Measurements from ENCODE around the gene TCF7L1.
"Not testable (repeated sequence)": the region's sequence is repeated elsewhere in the genome, so short reads cannot be mapped to it uniquely, and the experiment has no call there.

The TCF7L1 gene, protein sequence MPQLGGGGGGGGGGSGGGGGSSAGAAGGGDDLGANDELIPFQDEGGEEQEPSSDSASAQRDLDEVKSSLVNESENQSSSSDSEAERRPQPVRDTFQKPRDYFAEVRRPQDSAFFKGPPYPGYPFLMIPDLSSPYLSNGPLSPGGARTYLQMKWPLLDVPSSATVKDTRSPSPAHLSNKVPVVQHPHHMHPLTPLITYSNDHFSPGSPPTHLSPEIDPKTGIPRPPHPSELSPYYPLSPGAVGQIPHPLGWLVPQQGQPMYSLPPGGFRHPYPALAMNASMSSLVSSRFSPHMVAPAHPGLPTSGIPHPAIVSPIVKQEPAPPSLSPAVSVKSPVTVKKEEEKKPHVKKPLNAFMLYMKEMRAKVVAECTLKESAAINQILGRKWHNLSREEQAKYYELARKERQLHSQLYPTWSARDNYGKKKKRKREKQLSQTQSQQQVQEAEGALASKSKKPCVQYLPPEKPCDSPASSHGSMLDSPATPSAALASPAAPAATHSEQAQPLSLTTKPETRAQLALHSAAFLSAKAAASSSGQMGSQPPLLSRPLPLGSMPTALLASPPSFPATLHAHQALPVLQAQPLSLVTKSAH

GRCh38 chr2:85132834-85133637, at the start of gene TCF7L1:
Gene TCF7L1 (plus strand): TSS chr2:85133392. CDS start chr2:85133685, 293 bp downstream.
- DNase-seq, result peak; percentile 95

DNA sequence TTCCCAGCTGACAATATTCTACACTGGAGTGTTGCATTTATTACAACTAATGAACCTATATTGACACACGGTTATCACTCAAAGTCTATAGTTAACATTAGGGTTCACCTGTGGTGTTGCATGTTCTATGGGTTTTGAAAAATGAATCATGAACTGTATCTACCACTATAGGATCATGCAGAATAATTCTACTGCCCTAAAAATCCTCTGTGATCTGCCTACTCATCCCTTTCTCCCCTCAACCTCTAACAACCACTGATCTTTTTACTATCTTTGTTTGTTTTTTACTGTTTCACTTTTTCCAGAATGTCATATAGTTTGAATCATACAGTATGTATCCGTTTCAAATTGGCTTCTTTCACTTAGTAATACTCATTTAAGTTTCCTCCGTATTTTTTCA, 47.6 kb upstream of the TCF7L1 start:
- no peak for DNase-seq

DNA sequence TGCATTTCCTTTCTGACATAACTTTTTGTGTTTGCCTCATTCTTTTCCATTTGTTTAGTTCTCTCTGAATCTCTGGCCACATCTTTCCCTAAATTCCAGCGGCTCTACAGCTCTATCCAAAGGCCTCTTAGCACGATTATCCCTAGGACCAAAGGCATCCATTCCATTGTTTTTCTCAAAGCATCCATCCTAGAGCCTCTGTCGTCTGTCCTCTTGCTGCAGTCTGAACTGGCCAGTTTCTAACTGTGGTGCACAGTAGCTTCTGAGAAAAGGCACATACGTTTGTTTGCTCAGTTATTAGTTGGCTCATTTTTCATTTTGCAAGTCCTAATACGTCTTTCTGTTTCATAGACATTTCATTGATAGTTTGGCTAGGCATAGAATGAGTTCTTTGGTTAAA, 45.7 kb upstream of the TCF7L1 start:
- no peak for DNase-seq

DNA sequence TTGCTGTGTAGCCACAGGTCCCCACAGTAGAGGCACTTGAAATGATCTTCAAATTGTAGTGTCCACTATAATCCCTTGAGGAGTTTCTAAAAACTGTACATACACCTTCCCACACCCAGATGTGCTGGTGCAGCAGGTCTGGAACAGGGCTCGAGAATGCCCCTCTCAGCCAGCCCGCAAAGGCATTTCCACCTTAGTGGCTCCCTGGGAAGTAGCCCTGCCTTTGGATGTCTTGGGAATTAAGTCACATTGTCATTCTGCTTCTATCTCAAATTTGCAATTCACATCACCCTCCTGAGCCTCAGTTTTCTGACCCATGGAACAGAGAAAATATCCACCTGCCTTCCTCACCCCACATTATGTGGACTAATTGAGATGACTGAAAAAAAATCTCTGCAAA, 44.3 kb upstream of the TCF7L1 start:
- no peak for DNase-seq

GRCh38 chr2:85089585-85089984, 43.6 kb upstream of the TCF7L1 start:
- DNase-seq, result peak; percentile 67

- no peak for DNase-seq
Measured at GRCh38 chr2:85091838-85092237, 41.4 kb upstream of the TCF7L1 start.

GRCh38 chr2:85095094-85095493, 38.1 kb upstream of the TCF7L1 start:
- DNase-seq, result no peak

- DNase-seq, result no peak
Measured at GRCh38 chr2:85096616-85097015, 36.6 kb upstream of the TCF7L1 start.

DNA sequence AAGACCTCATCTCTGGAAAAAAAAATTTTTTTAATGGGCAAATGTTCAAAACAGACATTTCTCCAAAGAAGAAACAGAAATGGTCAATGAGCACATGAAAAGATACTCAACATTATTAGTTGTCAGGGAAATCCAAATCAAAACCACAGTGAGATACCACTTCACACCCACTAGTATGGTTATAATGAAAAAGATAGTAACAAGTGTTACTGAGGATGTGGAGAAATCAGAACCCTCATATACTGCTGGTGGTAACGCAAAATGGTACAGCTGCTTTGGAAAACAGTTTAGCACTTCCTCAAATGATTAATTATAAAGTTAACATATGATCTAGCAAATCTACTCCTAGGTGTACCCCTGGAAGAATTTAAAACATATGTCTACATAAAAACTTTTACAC, 29.0 kb upstream of the TCF7L1 start:
- no peak for DNase-seq

DNA sequence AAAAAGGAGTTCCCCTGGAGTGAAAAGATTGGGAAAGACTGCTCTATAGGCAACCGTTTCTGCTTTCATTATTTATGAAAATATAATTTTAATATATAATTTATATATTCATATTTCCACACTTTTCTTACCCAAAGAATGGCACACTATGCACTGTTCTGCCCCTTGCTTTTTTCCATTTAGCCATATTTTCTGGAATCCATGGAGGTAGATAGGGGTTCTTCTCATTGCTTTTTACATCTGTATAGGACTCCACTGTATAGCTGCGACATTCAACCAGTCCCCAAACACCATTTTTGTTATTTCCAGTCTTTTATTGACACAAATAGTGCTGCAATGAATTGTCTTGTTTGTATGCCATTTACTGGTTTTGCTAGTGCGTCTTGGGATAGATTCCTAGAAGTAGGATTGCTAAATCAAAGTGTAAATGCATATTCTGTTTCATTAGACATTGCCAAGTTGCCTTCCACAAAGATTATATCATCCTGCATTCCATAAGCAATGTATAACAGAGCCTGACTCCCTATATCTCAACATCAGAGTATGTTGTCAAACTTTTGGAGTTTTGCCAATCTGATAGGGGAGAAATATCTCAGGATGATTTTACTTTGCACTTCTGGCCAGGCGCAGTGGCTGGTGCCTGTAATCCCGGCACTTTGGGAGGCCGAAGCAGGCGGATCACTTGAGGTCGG, 26.6 kb upstream of the TCF7L1 start:
- peak; percentile 36 for DNase-seq

DNA sequence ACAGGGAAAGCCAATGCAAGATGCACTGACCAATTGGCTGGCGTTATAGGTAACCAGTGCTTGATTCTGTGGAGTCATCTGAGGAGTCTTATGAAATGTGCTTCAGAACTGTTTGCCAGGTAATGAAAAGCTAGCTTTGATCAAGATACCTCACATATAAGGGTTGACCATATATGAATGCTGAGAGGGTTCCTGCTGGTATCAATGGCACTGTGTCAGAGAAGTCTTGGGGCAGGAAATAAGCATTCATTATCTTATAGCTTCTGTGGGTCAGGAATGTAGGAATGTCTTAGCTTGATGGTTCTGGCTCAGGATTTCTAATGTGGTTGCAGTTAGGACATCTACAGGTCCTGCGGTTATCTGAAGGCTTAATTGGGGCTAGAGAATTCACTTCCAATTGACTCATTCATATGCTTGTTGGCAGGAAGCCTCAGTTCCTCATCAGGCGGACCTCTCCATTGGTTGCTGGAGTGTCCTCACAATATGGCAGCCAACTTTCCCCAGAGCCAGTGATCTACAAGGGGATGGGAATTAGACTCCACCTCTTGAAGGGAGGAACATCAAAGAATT, 22.1 kb upstream of the TCF7L1 start:
- no peak for DNase-seq

DNA sequence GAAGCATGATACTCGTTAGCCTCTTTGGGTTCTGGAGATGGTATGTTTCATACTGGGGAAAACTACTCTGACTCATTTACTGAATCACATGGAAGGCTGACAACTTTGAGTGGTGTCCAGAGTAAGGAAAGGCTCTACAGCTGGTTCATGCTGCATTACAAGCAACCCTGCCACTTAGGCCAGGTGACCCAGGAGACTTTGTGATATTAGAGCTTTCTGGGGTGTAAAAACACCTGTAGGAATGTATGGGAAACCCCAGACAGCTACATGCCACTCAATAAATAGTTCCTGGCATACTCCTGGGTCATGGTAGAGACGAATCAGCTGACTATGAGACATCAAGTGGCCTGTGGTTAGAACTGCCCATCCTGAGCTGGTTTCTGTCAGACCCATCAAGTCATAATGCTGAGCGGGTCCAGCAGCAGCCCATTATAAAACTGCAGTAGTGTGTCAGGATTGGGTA, 21.3 kb upstream of the TCF7L1 start:
- DNase-seq, result no peak

GRCh38 chr2:85112906-85113625, 20.1 kb upstream of the TCF7L1 start:
- DNase-seq, result no peak

DNA sequence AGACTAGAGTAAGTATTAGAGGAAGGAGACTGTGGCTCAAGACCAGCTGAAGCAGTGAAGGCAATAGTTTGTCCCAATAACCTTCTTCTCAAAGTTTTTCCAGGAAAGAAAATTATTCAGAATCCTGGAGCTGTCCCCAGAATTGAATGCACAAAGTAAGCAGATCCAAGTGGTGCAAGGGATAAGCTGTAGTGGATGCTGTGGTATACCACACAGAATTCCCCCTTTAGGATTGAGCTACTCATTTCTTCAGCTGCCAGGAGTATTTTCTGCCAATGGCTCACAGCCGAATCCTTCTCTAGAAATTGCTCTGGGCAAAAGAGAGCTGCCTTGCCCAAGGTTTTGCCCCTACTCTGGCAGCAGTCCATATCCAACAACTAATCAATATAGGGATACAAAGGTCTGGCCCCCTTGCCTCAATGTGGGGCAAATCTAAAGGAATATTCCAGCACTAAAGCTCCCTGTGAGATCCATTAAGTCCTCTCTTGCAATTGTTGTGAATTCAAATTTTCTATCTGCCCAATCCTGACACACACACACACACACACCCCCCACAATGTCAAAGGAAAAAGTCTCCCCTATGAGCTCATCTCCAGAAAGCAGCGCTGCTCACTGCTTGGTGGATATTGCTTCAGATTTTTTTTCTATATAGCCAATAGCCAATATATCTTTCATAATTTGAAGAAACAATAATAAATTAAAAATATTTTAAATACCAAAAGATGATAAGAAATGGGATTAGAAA, 18.4 kb upstream of the TCF7L1 start:
- no peak for DNase-seq

- no peak for DNase-seq
Measured at GRCh38 chr2:85116207-85116606, 17.0 kb upstream of the TCF7L1 start.

- DNase-seq, result no peak
Measured at GRCh38 chr2:85119900-85120299, 13.3 kb upstream of the TCF7L1 start.

GRCh38 chr2:85120363-85120762, 12.8 kb upstream of the TCF7L1 start:
- no peak for DNase-seq

DNA sequence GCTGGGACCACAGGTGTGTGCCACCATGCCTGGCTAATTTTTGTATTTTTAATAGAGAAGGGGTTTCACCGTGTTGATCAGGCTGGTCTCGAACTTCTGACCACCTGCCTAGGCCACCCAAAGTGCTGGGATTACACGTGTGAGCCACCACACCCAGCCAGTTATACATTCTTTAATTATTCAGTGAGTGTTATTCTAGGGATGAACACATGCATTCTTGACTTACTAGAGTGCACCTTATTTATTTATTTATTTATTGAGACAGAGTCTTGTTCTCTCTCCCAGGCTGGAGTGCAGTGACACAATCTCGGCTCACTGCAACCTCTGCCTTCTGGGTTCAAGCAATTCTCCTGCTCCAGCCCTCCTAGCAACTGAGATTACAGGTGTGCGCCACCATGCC, 6.7 kb upstream of the TCF7L1 start:
- not testable (repeated sequence) for DNase-seq

GRCh38 chr2:85129861-85130260, 3.3 kb upstream of the TCF7L1 start:
- no peak for DNase-seq

GRCh38 chr2:85130407-85130806, 2.8 kb upstream of the TCF7L1 start:
- DNase-seq, result no peak

DNA sequence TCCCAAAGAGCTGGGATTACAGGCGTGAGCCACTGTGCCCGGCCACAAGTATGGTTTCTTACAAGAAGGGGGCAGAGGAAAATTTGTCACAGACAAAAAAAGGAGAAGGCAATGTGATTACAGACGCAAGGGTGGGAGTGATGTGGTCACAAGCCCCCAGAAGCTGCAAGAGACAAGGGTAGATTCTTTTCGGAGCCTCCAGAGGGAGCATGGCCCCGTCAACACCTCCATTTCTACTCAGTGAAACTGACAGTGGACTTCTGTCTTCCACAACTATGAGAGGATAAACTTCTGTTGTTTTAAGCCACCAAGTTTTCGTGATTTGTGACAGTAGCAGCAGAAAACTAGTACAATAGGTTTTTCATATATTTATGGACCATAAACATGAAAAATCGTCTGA, 2.1 kb upstream of the TCF7L1 start:
- DNase-seq, result peak; percentile 64

Measured in eye (tissue), 1 donor.